Stimulated activated CD4-positive, alpha-beta T cell treated with anti-CD3 and anti-CD28 coated beads, TNF-alpha, amount 100 ng/mL, for 48 hours (primary cell): ENCODE results near the gene TLR8.
A peak's percentile ranks its signal among the peaks of the same experiment; 100 is the strongest.
"Not testable (repeated sequence)": the region's sequence is repeated elsewhere in the genome, so short reads cannot be mapped to it uniquely, and the experiment has no call there.

Experiments
- DNase-seq, 3 donors: peaks; one replicate each; pipeline ENCODE4 v3.0.0-alpha.2; 2020; ENCODE audit warnings: low read depth in 3 of 3

Gene TLR8

GRCh38 chrX:12898073-12898472 lies 8.3 kb upstream of the TLR8 start:
- DNase-seq: peak in 1 of 3 donors; percentile 5

GRCh38 chrX:12899506-12899905 lies 6.9 kb upstream of the TLR8 start:
- DNase-seq: no peak

- peak; percentile 29 to 66 (median 31) for DNase-seq
Measured at GRCh38 chrX:12901486-12901885, 4.9 kb upstream of the TLR8 start.

- DNase-seq: no peak
Measured at GRCh38 chrX:12903646-12904045, 2.8 kb upstream of the TLR8 start.

- DNase-seq: no peak
Measured at GRCh38 chrX:12910423-12911121, 4.2 kb downstream of the TLR8 start.

GRCh38 chrX:12911122-12911470 lies 4.7 kb downstream of the TLR8 start:
- DNase-seq: no peak

- no peak for DNase-seq
Measured at GRCh38 chrX:12912791-12913482, 6.5 kb downstream of the TLR8 start.

- no peak for DNase-seq
Measured at GRCh38 chrX:12917753-12918152, 11.3 kb downstream of the TLR8 start.

- DNase-seq: no peak
Measured at GRCh38 chrX:12919051-12919450, 12.6 kb downstream of the TLR8 start.

GRCh38 chrX:12919620-12920019 lies 13.2 kb downstream of the TLR8 start:
- no peak for DNase-seq

GRCh38 chrX:12920990-12921389 lies 14.6 kb downstream of the TLR8 start:
- DNase-seq: no peak

- no peak for DNase-seq
Measured at GRCh38 chrX:12921886-12922598, 15.6 kb downstream of the TLR8 start.

GRCh38 chrX:12922599-12922919 lies 16.1 kb downstream of the TLR8 start:
- DNase-seq: no peak

GRCh38 chrX:12929701-12930100 lies 23.3 kb downstream of the TLR8 start:
- DNase-seq: no peak

GRCh38 chrX:12930150-12930549 lies 23.7 kb downstream of the TLR8 start:
- no peak for DNase-seq

- no peak for DNase-seq
Measured at GRCh38 chrX:12932244-12932643, 25.8 kb downstream of the TLR8 start.

- DNase-seq: no peak
Measured at GRCh38 chrX:12934850-12935249, 28.4 kb downstream of the TLR8 start.

GRCh38 chrX:12936947-12937346 lies 30.5 kb downstream of the TLR8 start:
- no peak for DNase-seq

GRCh38 chrX:12940471-12940870 lies 34.1 kb downstream of the TLR8 start:
- not testable (repeated sequence) for DNase-seq

- DNase-seq: not testable (repeated sequence)
Measured at GRCh38 chrX:12943592-12943991, 37.2 kb downstream of the TLR8 start.

GRCh38 chrX:12944452-12944851 lies 38.0 kb downstream of the TLR8 start:
- DNase-seq: not testable (repeated sequence)

GRCh38 chrX:12945494-12945893 lies 39.1 kb downstream of the TLR8 start:
- no peak for DNase-seq

GRCh38 chrX:12946406-12946805 lies 40.0 kb downstream of the TLR8 start:
- no peak for DNase-seq
